ENCODE measurements around the gene UTP20.

DNA sequence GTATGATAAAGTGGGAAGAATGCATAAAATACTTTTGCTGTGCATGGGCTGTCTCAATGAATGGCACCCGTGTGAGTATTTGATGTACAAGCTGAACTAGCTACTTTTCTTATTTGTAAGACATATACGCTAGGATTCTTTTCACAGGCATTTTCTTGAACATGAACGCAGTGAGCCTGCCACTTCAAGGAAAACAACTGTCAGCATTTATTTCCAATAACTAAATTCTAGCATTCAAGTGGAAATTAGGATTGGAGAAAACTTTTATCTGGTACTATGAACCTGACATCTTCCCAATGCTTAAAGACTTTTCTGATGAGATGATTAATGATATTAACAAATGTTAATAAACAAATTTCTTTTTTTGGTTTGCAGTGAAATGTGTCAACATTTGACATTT lies 45.7 kb downstream of the UTP20 start:
- TF ChIP-seq, protein P1, sequence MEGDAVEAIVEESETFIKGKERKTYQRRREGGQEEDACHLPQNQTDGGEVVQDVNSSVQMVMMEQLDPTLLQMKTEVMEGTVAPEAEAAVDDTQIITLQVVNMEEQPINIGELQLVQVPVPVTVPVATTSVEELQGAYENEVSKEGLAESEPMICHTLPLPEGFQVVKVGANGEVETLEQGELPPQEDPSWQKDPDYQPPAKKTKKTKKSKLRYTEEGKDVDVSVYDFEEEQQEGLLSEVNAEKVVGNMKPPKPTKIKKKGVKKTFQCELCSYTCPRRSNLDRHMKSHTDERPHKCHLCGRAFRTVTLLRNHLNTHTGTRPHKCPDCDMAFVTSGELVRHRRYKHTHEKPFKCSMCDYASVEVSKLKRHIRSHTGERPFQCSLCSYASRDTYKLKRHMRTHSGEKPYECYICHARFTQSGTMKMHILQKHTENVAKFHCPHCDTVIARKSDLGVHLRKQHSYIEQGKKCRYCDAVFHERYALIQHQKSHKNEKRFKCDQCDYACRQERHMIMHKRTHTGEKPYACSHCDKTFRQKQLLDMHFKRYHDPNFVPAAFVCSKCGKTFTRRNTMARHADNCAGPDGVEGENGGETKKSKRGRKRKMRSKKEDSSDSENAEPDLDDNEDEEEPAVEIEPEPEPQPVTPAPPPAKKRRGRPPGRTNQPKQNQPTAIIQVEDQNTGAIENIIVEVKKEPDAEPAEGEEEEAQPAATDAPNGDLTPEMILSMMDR (IDR thresholded peaks at IDR 0.05): no peak
- TF ChIP-seq POLR2A (IDR thresholded peaks at IDR 0.05): no peak
